Hematopoietic multipotent progenitor cell treated with erythropoietin and hydrocortisone succinate and interleukin-3 and kit ligand, for 8 days (in vitro differentiated cells): ENCODE measurements around the gene ENPP6.
"Not testable (repeated sequence)": the region's sequence is repeated elsewhere in the genome, so short reads cannot be mapped to it uniquely, and the experiment has no call there.

ENCODE experiments used
- DNase-seq: peaks from one replicate; pipeline ENCODE4 v3.0.0-alpha.2; 2015

Gene ENPP6

DNA sequence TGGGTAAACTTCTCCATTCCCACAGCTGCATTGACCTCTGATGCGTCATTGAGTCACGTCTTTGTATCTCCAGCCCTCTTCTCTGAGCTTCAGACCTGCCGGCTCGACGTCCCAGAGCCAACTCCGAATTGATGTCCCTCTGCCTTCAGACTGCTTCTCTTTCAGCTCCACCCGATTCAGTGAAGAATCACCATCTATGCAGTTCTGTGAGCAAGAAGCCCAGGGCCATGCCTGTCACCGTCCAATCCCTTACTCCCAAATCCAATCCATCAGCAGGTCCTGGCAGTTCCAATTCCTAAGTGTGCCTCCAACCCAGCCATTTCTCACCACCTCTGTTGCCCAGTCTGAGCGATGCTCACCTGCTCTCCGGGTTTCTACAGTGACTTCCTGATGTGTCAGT, 70.7 kb downstream of the ENPP6 start:
- no peak for DNase-seq

DNA sequence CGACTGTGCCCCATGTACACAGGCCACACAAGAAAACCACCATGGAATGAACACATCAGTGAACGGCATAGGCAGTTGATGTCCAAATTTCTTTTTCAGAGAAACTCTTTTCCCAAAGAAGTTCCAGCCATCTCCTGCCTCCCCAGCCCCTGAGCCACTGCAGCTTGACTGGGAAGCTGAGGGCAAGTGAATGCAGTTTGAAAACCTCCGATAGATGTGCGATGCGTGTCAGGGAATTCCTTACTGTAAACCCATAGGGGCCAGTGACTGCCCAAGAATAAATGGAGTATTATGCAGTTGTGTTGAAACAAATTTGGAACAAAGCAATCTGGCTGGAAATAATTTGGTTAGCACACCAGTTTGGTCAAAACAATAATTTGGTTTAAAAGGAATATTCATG, 72.1 kb downstream of the ENPP6 start:
- DNase-seq: no peak

DNA sequence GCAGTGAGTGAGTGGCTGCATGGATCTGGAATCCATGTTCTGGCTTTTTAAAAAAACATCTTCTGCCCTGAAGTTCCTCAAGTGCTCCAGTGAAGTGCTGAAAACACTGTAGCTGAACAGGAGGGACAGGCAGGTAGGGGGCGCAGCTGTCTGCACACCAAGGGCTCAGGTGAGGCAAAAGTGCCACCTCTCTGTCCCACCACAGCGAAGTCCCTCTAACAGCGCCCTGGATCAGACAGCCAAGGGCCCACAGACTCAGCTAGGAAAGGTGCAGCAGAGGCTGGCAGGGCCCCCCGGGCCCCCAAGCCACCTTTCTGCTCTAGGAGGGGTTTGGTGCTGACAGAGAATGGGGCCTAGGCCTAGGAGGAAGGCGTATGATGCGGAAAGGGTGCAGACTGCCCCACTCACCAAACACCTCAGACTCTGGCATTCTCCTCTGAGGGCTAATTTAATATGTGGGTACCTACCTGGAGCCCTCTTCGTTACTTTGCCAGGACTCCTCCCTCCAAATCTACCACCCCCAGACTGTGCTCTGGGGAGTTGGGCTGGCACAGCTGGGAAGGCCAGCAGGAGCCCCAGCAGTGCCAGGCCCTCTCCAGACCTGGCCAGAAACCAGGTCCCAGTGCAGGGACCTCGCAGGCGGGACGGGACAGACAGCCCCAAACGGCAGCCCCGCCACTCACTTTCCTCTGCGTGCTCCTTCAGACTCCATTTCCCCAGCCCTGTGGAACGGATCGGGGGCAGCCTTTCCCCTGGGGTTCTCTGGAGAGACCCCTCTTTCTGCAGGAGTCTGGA, 73.7 kb downstream of the ENPP6 start:
- DNase-seq: no peak

DNA sequence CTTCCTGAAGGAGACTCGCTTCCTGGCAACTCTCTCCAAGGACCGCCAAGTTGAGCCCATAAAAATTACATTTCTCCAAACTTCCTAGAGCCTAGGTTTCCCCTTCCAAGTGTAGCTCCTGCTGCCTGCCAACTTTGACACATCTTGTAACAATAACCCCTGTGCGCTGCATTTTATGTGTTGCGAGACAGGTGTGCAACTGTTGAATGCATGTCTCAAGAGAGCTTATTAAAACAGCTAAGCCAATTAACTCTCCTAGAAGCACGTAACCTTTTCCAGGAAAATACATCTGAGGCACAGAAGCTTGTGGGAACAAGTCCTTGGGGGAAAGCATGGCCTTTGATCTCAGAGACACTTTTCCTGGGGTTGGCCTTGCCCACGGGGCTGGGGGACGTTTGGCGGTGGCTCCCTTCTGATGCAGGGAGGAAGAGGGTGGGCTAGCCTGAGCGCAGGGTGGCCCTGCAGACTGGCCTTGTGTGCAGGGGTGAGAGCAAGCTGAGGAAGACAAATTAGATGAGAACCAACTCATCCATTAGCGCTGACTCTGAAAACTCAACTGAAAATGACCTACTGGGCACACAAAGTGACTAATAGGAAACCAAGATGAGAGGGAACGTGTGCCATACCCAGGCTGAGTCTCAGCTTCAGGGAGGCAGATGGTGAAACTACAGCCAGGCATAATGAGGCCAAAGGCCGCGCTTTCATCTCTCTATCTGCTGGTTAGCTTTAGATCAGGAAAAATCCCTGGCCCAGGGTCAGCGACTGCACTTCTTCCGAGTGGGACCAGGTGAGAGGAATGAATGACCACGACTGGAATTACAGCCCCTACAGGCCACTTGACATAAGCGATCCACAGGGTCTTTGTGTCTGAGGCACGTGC, 75.3 kb downstream of the ENPP6 start:
- DNase-seq: no peak

DNA sequence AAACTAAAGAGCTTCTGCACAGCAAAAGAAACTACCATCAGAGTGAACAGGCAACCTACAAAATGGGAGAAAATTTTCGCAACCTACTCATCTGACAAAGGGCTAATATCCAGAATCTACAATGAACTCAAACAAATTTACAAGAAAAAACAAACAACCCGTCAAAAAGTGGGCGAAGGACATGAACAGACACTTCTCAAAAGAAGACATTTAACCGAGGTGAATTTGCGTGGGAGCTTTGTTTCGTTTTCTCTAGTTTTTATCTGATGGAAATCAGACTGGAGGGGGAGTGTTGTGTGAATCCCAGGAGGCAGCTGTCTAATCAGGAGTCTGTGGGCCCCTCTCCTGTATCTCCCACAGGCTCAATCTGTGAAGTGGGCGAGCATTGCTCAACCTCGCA, 76.8 kb downstream of the ENPP6 start:
- DNase-seq: not testable (repeated sequence)

DNA sequence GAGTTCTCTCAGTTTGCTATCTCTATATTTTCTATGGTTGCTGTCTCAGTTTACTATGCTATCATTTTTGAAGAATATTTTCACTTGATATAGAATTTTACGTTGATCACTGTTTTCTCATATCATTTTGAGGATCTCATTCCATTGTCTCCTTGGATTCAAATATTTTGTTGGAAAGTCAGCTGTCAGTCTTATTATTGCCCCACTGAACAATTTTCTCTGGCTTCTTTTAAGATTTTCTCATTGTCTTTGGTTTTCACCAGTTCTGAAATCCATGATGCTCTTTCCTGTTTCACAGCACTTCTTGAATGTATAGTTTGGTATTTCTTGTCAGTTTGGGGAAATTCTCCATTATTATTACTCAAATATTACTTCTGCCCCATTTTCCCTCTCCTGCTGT, 81.1 kb downstream of the ENPP6 start:
- no peak for DNase-seq

DNA sequence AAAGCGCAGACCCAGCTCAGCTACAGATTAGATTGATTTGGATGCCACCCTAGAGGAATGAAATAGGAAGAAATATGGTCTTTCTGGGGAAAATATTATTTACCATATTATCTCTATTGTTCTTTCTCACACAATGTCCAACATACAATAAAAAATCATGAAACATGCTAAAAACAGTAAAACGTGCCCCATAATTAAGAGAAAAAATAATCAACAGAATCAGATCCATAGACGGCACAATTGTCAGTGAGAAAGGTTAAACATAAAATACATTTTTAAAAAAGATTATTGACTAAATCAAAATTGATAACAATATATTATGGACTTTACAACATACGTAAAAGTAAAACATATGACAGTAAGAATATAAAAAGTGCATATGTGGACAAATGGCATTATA, 90.9 kb downstream of the ENPP6 start:
- no peak for DNase-seq

DNA sequence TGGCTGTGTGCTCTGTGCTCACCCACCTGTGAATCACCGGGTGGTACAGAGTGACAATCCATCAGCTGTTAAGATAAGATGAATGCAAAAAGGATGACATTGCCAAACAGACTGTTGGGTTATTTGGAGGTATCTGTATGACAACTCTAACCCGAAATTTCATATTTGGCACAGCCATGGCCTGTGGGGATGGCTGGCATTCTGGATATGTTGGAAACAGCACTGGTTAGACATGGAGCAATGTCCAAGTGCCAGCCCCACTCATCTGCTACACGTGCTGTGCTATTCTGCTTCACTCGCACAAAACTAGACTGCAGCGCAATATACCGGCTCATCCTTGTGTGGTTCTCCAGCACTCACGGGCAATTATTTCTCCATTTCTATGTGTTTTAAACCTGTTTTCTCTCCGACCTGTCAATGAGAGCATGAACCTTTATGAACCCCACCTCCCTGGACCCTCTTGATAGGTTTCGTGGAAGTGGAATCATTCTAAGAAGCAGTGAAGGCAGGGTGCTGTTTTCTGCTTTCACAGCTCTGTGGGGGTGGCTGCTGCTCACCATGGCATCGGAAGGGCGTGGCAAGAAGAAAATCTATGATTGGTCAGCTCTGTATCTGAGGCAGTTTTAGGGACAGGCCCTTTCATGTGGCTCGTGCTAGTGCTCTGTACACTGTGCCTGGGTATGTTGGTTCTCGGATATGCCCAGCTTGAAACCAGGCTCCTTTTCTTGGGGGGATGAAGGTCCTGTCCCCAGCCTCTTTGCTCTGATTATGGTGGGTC, 94.9 kb downstream of the ENPP6 start:
- no peak for DNase-seq

DNA sequence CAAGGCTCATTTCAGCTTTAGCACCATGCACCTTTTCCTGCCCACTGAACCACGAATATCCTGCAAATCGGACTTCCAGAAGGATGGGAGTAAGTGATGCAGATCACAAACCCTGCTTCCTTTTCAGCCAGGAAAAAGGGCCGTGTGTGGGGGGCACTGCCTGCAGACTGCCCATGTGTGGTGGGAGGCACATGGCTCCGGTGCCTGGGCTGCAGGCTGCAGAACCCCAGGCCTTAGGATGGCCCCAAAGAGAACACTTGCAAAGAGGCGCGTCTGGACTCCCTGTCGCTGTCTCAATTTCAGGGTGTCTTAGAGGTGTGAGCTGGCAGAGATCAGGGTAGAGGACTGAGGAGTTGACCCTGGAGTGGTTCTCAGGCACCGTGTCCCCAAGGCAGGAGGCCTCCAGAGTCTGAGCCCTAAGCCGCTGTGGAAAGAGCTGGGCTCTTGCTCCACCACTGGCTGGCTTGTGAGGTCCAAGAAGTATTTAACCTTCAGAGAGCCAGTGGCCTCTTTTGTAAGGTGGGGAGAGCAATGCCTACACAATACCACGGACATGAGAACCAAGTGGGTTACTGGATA, 97.0 kb downstream of the ENPP6 start:
- no peak for DNase-seq

DNA sequence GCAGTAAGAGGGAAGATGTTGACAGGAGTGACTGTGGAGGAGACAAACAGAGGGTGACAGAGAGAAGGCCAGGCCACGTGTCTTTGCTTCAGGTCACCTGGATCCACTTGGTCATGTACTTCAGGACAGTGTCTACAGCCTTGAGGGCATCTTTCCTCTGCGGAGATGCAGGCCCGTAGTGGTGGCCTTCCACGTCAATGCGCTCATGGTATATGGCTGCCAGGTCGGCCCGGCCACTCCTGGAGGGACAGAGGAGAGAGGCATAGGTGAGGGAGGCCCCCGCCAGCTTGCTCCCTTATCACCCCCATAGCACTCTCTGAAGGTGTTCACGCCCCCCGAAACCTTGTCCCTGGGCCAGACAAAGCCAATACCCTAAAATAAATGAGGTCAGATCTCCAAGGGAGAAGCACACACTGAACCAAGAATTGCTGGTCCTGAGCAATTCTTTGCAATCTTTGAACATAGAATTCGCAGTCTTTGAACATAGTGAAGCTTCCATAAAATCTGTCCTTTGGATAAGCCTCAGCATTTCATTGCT, 99.9 kb downstream of the ENPP6 start:
- DNase-seq: no peak

DNA sequence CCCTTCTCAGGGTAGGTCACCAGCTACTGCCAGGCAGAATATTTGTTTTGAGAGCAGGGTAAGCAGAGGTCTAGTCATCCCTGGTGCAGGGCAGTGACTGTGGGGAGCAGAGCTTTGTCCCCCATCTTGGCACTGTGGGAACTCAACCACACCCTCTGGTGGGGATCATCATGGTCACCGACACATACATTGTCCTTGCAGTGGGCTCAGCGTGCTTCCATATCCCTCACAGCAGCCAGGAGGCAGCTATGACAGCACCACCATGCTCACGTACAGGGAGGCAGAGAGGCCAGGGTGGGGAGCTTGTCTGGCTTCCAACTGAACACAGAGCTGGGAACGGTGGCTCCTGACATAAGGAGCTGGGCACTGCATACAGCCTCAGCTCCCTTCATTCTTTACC, 102.3 kb downstream of the ENPP6 start:
- no peak for DNase-seq

DNA sequence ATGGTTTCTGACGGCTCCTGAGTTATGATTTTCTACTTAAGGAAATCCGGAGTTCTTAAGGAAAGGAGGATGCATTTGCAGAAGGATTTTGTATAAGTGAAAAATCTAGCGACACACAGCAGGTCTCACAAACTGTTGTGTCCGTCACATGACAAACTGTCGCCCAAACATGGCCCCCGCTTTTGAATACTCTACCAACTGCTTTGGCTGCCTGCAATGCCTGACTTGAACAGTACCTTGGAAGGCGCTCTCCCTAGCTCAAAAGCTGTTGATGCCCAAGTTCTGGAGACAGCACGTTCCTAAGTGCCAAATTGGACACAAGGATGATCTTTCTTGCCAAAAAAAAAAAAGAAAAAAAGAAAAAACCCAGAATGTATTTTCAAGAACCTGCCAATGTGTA, 103.2 kb downstream of the ENPP6 start:
- DNase-seq: no peak

DNA sequence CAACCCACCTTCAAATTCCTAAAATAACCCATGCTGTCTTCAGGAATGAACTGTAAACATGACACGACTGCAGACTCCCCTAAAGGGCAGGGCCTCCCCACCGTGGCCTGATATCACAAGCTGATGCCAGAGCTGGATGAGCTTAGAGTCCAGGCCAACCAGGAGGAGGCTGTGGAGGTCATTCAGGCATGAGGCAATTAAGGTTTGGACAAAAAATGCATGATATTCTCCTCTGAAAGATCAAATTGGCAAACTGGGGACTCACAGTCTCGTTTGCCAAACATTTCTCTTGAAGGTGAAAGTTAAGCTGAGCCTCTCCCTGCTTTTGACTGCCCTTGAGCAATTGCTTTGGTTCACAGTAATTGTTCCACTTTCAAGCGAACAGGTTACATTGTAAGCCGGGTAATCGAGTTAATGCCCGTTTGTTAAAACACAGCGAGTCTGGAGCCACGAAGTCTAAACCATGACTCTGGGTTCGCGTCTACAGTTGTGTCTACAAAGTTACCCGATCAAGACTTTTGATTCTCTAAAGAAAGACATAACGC, 105.6 kb downstream of the ENPP6 start:
- DNase-seq: no peak

DNA sequence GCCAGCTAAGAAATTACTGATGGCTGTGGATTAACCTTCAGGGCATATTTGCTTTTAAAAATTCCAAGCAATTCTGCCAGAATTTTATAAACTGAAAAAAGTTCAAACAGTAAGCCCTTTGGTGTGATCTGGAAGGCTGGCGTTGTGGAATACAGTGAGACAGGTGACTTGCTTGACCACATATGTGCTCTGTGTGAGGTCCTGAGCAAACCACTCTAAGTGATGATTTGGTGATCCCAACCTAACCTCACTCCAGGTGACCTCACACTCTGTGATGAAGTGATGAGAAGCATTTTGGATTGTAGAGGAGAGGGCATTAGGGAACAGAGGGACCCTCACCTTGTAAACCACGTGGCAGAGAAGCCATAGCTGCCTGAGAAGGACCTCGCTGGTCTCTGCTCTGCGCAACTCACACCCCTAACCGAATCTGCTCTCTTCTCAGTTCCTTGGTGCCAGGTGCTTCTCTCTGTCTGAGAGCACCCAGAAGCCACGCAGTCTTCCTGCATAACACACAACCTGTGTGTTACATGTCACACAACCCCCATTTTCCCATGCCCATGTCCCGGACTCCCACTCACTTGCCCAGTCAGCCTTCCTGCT, 106.3 kb downstream of the ENPP6 start:
- DNase-seq: no peak

DNA sequence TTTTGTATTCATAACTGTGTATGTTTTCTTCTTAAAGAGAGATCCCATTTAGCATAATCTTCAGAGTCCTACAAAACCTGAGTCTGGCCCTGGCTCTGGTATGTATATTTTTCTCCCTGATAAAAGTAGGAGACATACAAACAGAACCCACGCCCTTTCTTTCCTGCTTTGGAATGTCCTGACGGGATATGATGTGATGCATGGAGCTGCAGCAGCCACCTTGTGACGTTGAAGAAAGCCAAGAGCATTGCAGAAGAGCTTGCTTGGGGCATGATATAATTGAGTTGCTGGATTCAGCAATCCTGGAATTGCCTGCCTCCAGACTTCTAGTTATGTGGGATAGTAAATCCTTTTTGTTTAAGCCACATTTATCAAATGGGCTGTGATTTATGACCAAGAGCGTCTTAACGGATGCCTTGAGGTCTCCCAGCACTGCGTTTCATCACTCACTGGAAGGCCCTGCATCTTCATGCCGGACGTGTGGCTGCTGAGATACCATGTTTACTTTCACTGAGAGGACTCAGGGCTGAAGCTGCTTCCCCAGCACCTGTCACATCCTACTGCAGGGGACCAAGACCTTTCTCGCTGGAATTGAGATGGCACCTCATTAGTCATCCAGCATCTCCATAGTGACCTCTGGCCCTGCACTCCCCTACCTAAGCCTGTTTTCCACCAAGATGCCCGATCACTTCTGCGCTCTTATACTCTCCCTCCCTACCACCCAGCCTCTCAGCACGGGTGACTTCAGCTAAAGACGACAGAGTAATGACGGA, 107.0 kb downstream of the ENPP6 start:
- DNase-seq: no peak

DNA sequence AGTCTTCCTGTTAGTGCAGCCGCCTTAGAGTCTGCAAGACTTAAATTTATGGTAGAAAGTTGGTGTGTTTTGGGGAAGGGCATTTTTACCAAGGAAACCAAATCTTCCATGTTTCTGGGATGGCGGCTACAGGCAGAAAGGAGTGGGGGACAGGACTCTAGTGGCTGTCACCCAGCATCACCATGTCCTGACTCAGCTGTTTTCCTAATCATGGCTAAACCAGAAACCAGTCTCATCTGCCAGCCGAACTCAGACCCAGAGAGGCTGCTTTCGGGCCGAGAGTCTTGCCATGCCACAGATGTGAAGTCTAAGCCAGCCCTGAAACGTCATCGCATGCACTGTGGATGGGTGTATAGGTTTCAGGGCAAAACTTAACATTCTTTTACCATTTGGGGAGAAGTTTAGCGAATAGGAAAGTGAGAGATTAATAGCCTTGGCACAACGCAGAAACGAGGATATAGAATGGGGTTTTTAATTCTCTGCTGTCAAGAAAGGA, 109.6 kb downstream of the ENPP6 start:
- no peak for DNase-seq

DNA sequence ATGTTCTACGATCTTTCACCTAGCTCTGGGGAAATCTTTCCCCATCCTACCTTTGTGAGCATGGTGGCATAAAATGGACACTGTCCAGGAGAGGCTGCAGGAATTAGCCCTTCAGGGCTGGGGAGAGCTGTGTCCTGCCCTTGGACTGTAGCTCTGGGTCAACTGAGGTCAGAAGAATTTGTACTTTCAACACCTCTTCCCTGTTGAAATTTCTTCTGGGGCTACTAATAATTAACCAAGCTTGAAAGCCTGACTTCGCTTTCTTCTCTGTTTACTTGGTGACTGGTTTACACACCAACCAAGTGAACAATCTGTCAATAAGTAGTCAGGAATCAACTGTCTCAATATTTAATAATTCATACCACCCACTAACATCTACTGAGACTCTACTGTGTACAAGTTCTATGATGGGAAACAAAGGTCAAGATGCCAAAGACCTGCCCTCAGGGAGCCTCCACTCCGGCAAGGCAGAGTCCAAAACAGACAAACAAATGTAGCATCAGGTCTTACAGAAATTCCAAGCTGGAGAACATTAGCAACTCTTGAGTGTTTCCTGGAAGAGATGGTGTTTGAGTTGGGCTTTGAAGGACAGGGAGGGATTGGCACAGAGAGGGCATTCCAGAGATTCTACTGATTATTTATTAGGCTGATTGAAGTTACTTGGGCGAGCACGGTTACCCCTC, 113.1 kb downstream of the ENPP6 start:
- no peak for DNase-seq

DNA sequence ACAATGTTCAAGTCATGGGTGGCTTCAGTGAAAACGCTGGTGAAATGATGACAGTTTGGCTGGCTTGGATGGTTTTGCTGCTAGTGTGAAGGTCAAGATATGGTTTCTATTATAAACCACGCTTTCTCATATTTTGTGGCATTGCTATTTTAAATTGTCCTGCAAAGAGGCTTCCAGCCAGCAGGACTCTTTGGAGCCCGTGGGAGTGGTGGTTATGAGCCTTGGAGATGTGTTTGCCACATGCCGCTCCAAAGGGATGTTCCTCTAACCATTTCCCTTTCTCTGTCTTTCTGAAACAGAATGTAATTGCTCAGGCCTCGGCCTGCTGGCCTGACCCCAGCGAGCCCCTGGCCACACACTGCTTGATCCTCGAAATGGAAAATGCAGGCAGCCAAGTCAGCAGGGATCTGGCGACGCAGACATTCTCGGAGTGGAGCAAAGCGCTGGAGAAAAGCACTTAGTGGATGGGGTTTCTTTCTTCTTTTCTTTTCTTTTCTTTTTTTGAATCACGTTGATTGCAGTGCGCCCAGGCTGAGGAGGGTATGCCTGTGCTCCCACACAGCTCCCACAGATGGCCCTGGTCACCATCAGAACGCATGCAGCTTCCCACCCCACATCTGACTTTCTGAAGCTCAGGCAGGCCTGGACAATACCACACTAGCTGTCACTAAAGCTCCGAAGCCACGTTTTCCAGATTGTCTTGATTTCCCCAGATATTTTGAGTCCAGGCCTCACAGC, 114.0 kb downstream of the ENPP6 start:
- DNase-seq: no peak

DNA sequence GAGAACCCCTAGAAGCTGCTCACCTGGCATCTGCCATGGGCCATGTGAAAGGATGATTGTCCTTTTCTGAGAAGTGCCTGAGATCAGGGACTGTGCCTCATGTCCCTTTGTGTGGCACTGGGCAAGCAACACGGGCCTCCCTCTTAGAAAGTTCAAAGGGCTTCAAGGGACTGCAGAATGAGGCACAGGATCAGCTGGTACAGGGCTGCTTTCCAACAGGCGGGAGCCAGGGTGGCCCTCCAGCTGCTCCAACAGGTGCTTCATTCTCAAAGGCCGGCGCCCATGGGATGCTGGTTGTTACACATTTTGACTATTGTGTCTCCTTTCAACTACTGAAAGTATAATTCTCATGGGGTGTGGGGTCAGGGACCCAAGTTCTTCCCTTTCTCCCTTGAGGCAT, 114.7 kb downstream of the ENPP6 start:
- no peak for DNase-seq

DNA sequence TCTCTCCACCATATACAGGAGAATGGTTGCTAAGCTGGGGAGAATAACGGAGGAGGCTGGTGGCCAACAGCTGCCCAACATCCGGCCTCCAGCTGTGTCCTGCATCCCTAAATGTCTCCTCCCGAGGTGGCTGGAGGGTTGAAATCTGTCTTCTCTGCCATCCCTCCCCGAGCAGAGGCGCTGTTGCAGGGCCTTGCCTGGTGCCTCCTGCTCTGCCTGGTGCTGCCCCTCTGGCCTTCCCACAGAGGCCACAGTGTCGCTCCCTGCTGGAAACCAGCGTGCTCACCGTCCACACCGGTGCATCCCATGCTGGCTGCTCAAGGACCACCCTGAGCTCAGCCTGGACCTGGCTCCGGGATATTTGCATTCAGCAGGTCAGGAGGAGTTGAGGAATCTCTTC, 115.2 kb downstream of the ENPP6 start:
- no peak for DNase-seq
